Fibroblast of lung (primary cell): ENCODE results near the gene MAML2. TPM values are rescaled to one million over a fixed set of nuclear protein-coding genes. Genes with fewer than 3 reads are reported as not detected.

Source experiments
- DNase-seq, 2 donors: peaks; one replicate each; pipeline versions ENCODE4 v3.0.0 to v3.0.0-alpha.2; 2010; ENCODE audit warnings: low read depth in 2 of 2
- H2AFZ ChIP-seq: 2 replicates; pipeline ENCODE4 v1.5.1; 2012; ENCODE audit warnings: low read length, control low read depth, inconsistent platforms
- H3K27ac ChIP-seq: 2 replicates; pipeline ENCODE4 v1.5.1; 2011; ENCODE audit warnings: low read length, control low read depth; ENCODE audit not compliant: insufficient read depth
- H3K27me3 ChIP-seq: 2 replicates; pipeline ENCODE4 v1.5.1; 2011; ENCODE audit warnings: mild to moderate bottlenecking, low read length; ENCODE audit not compliant: control insufficient read depth, insufficient read depth
- H3K36me3 ChIP-seq: 2 replicates; pipeline ENCODE4 v1.5.1; 2011; ENCODE audit warnings: low read length; ENCODE audit not compliant: control insufficient read depth, insufficient read depth
- H3K4me1 ChIP-seq: 2 replicates; pipeline ENCODE4 v1.5.1; 2011; ENCODE audit warnings: low read length; ENCODE audit not compliant: control insufficient read depth, insufficient read depth; ENCODE audit errors: extremely low read depth
- H3K4me2 ChIP-seq: 2 replicates; pipeline ENCODE4 v1.5.1; 2011; ENCODE audit warnings: low read length, control low read depth; ENCODE audit not compliant: insufficient read depth; ENCODE audit errors: extremely low read depth
- H3K4me3 ChIP-seq, 4 experiments: fragments of 200-600 bp in 1 of 4; sonication (generic) in 1 of 4; replicated peaks in 1 of 4; 2 replicates each; pipeline ENCODE4 v1.5.1; 2011 to 2016; ENCODE audit warnings: low read length in 4 of 4, low read depth in 3 of 4, mild to moderate bottlenecking in 3 of 4, control low read depth in 2 of 4, inconsistent platforms in 1 of 4, mixed read lengths in 1 of 4; ENCODE audit not compliant: insufficient read depth in 1 of 4; ENCODE audit errors: control extremely low read depth in 1 of 4
- H3K79me2 ChIP-seq: 2 replicates; pipeline ENCODE4 v1.5.1; 2012; ENCODE audit warnings: mild to moderate bottlenecking, low read length, inconsistent platforms; ENCODE audit not compliant: control insufficient read depth, insufficient read depth
- H3K9ac ChIP-seq: 2 replicates; pipeline ENCODE4 v1.5.1; 2011; ENCODE audit warnings: mild to moderate bottlenecking, low read length, control low read depth; ENCODE audit not compliant: insufficient read depth
- H3K9me3 ChIP-seq: 2 replicates; pipeline ENCODE4 v1.5.1; 2012; ENCODE audit warnings: low read depth, low read length; ENCODE audit not compliant: control insufficient read depth, insufficient read depth
- H4K20me1 ChIP-seq: 2 replicates; pipeline ENCODE4 v1.5.1; 2011; ENCODE audit warnings: low read length; ENCODE audit not compliant: control insufficient read depth, insufficient read depth; ENCODE audit errors: extremely low read depth
- EZH2 ChIP-seq: IDR thresholded peaks from 2 replicates; pipeline ENCODE4 v1.5.1; 2012; ENCODE audit warnings: low read length, control low read depth, mild to moderate bottlenecking; ENCODE audit errors: missing control alignments
- polyA plus RNA-seq, 2 donors: library from polyadenylated mRNA; depleted of rRNA in 1 of 2; stranded (reverse) in 1 of 2; unstranded in 1 of 2; fragments of >200 nt; gene quantifications; 2 replicates each; pipeline ENCODE4 v1.2.1, GENCODE V29; 2011 to 2012; ENCODE audit warnings: missing spikeins in 1 of 2
- total RNA-seq: library from RNA; depleted of rRNA; stranded (reverse); fragments of >200 nt; gene quantifications from 2 replicates; pipeline ENCODE4 v1.2.1, GENCODE V29; 2014
- TF ChIP-seq, protein P1 (sequence below), 2 donors: IDR thresholded peaks in 1 of 2; conservative IDR thresholded peaks in 1 of 2; 1 replicate in 1 of 2; 2 replicates in 1 of 2; pipeline ENCODE4 v1.5.1; 2011 to 2012; ENCODE audit warnings: low read length in 2 of 2, control low read depth in 1 of 2, inconsistent platforms in 1 of 2, low read depth in 1 of 2, mild to moderate bottlenecking in 1 of 2

Gene MAML2
- total and polyA plus RNA-seq, 2 donors (not counting 1 experiment from before 2014, with no cell fraction given) = 13.0 to 19.0 TPM

DNA sequence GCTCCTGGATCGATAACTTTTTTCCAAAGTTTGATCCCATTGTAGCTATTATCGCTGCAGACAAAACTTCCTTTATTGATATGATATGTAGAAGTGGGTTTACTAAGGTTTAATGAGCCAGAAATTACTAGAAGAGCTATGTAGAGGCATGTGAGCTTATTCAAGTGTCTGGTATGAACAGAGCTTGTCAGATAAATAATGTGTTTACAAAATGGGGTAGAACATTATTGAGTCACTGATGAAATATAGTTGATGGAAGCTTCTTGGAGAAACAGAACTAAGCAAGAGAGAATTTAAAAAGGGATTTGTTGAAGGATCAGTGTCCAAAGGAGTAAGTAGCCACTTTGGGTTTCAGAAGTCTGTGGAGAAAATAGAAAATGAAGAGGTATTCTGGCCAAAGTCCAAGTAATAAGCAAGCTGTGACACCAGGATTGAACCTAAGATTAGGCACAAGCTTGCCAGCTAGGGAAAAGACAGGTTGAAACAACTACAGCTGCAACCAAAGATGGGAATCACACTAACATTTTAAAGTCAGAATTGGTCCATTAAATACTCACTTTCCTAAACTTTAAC lies 104.3 kb downstream of the MAML2 start:
- Histone ChIP-seq H3K79me2 (peaks cover 30% of the 10 kb centered on the region), H3K27ac (no peak overlapping the region)

DNA sequence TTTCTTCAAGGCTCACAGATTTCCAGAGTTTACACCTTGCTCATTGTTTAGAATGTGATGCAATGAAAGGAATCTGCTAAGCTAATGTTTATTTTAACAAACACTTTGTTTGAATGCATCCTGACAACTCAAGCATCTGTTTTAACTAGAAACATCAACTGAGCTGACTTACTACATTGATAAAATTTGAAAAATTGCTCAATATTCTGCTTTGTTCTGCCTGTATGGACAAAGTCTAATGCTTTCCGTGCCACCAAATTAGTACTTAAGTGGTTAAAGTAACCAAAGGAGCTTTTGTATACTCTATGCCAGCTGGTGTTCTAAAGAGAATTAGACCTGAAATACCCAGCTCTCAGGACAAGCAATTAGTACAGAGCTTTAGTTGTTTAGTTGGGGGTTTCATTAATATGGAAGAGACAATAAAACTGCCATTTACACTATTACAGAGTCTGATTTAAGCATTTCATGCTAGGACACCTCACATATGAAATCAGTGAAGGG lies 105.2 kb downstream of the MAML2 start:
- Histone ChIP-seq H3K27ac (no peak overlapping the region), H3K4me2 (no peak overlapping the region), H3K4me1 (peaks cover 29% of the 10 kb centered on the region), H3K9me3 (no peaks in the 10 kb centered on the region), H4K20me1 (no peaks in the 10 kb centered on the region), H3K4me3 (no peak overlapping the region), H3K27me3 (no peaks in the 10 kb centered on the region), H2AFZ (no peak overlapping the region), H3K9ac (no peak overlapping the region), H3K79me2 (peaks cover 31% of the 10 kb centered on the region), H3K36me3 (no peaks in the 10 kb centered on the region)
- no peak for DNase-seq
- TF ChIP-seq EZH2 = no peak
- TF ChIP-seq, protein P1, sequence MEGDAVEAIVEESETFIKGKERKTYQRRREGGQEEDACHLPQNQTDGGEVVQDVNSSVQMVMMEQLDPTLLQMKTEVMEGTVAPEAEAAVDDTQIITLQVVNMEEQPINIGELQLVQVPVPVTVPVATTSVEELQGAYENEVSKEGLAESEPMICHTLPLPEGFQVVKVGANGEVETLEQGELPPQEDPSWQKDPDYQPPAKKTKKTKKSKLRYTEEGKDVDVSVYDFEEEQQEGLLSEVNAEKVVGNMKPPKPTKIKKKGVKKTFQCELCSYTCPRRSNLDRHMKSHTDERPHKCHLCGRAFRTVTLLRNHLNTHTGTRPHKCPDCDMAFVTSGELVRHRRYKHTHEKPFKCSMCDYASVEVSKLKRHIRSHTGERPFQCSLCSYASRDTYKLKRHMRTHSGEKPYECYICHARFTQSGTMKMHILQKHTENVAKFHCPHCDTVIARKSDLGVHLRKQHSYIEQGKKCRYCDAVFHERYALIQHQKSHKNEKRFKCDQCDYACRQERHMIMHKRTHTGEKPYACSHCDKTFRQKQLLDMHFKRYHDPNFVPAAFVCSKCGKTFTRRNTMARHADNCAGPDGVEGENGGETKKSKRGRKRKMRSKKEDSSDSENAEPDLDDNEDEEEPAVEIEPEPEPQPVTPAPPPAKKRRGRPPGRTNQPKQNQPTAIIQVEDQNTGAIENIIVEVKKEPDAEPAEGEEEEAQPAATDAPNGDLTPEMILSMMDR (conservative IDR thresholded peaks at IDR 0.05 in 1 of 2, IDR thresholded peaks at IDR 0.05 in 1 of 2; ENCODE audit: low read depth in 1 of 2, low read length in 2 of 2) = no peak

More for the DNA sequence above, 104.3 kb downstream of the MAML2 start:
- H3K9me3 ChIP-seq = no peaks in the 10 kb centered on the region
- DNase-seq = peak; percentile 67
- no peak overlapping the region for H3K4me3 ChIP-seq
- TF ChIP-seq EZH2 = no peak
- TF ChIP-seq, protein P1 (conservative IDR thresholded peaks at IDR 0.05 in 1 of 2, IDR thresholded peaks at IDR 0.05 in 1 of 2; ENCODE audit: low read depth in 1 of 2, low read length in 2 of 2) = no peak
- no peaks in the 10 kb centered on the region for H3K27me3 ChIP-seq
- no peak overlapping the region for H3K9ac ChIP-seq
- H2AFZ ChIP-seq = no peak overlapping the region
- H4K20me1 ChIP-seq = no peaks in the 10 kb centered on the region
- H3K4me1 ChIP-seq = peaks cover 29% of the 10 kb centered on the region
- H3K36me3 ChIP-seq = no peaks in the 10 kb centered on the region
- H3K4me2 ChIP-seq = peak overlapping the region; percentile 70

DNA sequence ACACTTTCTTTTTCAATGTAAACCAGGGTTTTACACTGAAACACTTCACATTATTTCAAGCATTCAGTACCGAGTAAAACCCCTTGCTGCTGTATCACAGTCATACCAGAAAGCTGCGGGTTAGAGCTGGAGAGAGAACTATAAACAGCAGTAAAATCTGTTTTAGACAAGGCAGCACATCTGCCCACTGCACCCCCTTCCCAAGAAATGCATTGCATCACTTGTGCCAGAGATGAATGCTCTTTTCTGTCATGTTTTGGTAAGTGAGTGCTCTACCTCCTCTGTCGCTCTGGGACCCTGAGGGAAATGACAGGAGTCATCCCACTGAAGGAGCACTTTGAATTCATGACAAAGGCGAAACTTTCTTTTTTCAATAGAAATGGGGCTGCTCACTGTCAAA lies 107.2 kb downstream of the MAML2 start:
- TF ChIP-seq, protein P1 (conservative IDR thresholded peaks at IDR 0.05 in 1 of 2, IDR thresholded peaks at IDR 0.05 in 1 of 2; ENCODE audit: low read depth in 1 of 2, low read length in 2 of 2) = no peak
- no peak for TF ChIP-seq EZH2
- Histone ChIP-seq H3K4me3 (no peak overlapping the region), H3K27me3 (no peaks in the 10 kb centered on the region), H3K9me3 (no peaks in the 10 kb centered on the region), H3K36me3 (no peaks in the 10 kb centered on the region), H3K4me2 (peak overlapping the region; percentile 69), H2AFZ (no peak overlapping the region), H4K20me1 (no peaks in the 10 kb centered on the region), H3K9ac (no peak overlapping the region), H3K27ac (peak overlapping the region; percentile 16), H3K4me1 (peaks cover 24% of the 10 kb centered on the region), H3K79me2 (peaks cover 20% of the 10 kb centered on the region)
- DNase-seq = peak in 1 of 2 donors; percentile 74
